T-helper 2 cell treated with Interferon-gamma antibody and Interleukin-4, amounts not matched to agents 100 ng/mL and 5 ng/mL, for 36 hours (primary cell): ENCODE data around the gene CTNNA1. TPM values are rescaled to one million over a fixed set of nuclear protein-coding genes. Genes with fewer than 3 reads are reported as not detected.

ENCODE experiments used
- intact Hi-C: fragments of 100-400 bp; cut with micrococcal nuclease; formaldehyde crosslinking; loops from one replicate; pipeline ENCODE4 v1.15.1; 2023
- total RNA-seq: library from RNA; stranded (reverse); gene quantifications from 2 replicates; pipeline ENCODE4 v1.2.3, GENCODE V29; 2022

The CTNNA1 gene
- total RNA-seq, 1 donor from 2014 or later, result 53.5 TPM

DNA sequence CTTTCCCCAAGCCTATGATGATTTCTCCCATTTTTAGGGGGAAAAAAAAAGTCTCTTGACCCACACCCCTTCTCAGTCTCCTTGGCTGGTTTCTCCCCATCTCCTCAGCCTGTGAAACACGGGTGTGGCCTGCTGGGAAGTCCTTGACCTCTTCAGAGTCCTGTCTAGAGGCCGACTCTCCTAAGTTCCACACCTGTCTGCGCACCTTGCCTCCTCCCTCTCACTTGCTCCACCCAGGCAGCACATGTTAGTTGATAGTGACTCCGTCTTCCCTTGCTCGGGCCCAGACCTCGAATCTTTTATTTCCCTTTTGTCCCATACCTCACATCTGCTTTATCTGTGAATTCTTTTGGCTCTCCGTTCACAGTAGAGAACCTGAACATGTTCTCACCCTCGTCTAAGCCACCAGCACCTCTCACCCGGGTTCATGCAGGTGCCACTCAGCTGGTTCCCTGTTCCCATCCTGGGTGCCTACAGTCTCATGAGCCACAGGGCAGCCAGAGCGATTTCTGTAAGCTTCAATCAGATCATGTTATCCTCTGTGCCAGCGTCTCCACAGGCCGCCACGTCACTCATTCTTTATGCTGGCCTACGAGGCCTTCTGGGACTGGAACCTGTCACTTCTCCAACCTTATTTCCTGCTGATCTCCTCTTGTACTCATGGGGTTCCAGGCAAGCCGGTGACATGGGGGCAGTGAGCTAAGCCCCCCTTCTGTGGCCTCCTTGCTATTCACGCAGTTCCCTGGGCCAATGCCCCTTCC lies 173.6 kb downstream of the CTNNA1 start:
- intact Hi-C loops, result no loop called here

DNA sequence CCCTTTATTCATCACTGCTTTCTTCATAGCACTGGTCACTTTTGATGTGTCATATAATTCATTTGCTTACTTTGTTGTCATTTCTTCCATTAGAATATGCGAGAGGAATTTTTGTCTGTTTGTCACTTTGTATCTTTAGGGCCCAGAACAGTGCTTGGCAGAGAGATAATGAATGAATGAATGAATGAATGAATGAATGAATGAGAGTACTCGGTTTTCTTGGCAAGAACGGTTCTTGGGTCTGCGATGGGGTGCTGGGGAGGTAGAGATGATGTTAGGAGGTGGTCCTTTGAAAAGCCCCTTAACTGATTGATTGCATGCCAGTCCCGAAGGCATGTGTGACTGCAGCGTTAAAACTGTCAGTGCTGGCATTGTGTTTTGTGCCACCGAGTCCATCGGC lies 174.3 kb downstream of the CTNNA1 start:
- intact Hi-C loops, result no loop called here

DNA sequence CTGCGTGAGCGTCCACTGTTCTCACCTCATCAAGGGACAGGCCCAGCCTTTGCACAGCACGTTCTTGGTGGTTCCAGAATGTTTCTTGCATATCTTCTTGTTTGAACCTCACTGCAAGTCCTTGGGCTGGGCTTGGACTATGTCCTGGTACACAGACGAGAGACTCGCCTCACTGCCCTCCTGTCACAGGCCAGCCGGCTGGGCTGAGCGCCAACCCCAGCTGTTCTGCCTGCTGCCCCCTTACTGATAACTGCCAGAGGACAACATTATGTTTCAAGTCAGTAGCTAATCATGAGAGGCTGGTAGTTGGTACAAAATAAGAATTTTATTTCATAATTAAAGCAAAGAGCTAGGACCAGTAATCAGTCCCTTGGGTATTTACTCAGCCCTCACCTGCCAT lies 174.8 kb downstream of the CTNNA1 start:
- intact Hi-C loops, result no loop called here

DNA sequence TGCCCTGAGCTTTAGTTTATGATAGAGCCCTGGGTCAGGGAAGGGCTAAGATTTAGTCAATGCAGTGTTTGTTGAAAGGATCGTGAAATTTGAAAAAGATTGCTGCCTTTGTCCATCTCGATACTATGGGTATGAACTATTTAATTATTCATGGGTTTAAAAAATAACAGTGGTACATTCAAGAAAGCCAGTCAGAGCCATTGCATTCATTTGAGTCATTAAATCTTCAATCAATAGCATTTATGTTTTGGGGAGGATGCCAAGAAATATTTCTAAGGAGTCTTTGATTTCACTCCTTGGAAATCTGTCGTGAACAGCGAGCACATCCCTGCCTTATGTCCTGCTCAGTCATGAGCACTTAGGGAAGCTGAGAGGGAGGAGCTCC lies 176.3 kb downstream of the CTNNA1 start:
- intact Hi-C loops, result no loop called here

DNA sequence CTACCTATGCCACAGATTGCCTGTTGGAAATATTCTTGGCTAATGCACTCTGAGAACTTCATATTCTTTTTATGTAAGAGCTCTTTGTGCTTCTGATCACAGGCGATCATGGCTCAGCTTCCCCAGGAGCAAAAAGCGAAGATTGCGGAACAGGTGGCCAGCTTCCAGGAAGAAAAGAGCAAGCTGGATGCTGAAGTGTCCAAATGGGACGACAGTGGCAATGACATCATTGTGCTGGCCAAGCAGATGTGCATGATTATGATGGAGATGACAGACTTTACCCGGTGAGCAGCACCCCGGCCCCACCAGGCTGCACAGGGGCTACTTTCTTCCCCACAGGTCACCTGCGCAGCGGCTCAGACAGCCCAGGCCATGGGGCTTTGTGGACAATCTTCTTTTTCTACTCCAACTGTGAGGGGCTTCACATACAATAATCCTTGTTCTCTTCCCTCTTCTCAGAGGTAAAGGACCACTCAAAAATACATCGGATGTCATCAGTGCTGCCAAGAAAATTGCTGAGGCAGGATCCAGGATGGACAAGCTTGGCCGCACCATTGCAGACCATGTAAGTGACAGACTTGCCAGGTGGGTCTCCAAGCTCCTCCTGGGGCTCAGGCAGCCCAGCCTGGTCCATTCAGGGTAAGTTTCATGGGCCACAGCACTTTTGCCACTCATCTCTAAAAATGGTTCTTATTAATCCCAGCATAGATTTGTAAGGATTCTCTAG lies 177.3 kb downstream of the CTNNA1 start:
- intact Hi-C loops, result no loop called here

DNA sequence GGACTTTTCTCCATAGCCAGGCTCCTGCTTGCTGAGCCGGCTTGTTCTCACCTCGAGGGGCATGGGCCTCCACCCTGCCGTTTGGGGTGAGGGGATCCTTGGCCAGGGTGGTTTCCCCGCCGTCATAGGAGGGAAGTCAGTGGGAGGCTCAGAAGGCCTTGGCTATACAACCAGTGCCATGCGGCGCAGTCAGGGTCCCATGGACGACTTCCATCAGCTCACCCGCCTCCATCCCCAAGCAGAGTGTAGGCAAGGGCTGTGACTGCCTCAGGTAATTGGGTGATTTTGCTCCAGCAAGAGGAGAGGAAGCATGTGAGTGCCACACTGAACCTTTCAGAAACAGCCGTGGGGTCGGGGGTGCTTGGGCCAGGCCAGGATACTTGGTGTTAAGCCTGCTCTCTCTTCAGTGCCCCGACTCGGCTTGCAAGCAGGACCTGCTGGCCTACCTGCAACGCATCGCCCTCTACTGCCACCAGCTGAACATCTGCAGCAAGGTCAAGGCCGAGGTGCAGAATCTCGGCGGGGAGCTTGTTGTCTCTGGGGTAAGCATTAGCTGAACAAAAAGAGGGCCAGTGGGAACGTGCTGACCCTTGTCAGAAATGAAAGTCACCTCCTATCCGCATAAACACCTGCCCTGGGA lies 179.1 kb downstream of the CTNNA1 start:
- intact Hi-C loops, result no loop called here

DNA sequence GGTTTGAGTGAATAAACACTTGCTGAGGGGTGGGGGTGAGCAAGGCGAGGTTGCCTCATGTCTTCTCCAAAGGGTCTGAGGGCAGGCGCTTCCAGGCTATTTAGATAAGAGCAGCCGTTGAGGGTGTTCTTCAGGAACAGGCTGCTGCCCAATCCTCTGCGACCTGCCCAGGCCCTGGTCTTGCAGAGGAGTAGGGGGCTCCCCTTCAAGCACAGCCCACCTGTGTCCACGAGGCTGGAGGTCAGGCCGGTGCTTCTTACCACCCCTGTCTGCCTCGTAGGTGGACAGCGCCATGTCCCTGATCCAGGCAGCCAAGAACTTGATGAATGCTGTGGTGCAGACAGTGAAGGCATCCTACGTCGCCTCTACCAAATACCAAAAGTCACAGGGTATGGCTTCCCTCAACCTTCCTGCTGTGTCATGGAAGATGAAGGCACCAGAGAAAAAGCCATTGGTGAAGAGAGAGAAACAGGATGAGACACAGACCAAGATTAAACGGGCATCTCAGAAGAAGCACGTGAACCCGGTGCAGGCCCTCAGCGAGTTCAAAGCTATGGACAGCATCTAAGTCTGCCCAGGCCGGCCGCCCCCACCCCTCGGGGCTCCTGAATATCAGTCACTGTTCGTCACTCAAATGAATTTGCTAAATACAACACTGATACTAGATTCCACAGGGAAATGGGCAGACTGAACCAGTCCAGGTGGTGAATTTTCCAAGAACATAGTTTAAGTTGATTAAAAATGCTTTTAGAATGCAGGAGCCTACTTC lies 180.5 kb downstream of the CTNNA1 start:
- intact Hi-C loops, result no loop called here

DNA sequence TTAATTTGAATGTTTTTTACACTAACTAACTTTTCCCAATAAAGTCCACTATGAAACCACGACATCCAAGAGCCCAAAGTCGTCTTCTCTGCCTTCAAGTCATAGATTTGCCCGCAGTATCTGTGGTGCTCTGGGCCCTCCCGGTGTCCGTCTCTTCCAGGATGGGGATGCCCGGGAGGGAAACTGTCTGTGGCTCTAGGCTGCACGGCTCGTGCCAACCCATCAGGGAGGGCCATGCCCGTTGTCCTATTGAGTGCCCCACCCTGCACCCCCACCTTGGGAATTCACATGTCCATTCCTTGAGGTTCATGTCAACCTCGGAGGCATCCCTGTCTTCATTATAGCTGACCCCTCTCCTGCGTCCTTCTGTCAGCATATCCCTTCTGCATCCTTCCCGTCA lies 181.7 kb downstream of the CTNNA1 start:
- intact Hi-C loops, result no loop called here

DNA sequence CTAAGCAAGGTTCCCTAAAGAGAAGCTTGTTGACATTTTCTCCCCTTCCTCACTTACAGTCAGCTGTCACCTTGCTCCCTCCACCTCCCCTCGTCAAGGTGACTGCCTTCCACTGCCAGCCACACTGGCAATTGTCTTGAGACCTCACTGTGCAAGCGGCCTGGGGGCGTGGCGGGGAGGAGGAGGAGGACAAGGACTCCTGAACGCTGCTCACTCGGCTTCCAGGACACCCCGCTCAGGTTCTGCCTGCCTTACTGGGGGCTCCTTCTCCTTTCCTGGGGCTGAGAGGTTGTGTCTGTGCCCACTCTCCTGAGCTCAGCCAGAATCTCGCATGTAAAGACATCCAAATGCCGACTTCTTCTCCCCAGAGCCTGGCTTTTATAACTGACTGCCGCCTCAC lies 182.2 kb downstream of the CTNNA1 start:
- intact Hi-C loops, result no loop called here

DNA sequence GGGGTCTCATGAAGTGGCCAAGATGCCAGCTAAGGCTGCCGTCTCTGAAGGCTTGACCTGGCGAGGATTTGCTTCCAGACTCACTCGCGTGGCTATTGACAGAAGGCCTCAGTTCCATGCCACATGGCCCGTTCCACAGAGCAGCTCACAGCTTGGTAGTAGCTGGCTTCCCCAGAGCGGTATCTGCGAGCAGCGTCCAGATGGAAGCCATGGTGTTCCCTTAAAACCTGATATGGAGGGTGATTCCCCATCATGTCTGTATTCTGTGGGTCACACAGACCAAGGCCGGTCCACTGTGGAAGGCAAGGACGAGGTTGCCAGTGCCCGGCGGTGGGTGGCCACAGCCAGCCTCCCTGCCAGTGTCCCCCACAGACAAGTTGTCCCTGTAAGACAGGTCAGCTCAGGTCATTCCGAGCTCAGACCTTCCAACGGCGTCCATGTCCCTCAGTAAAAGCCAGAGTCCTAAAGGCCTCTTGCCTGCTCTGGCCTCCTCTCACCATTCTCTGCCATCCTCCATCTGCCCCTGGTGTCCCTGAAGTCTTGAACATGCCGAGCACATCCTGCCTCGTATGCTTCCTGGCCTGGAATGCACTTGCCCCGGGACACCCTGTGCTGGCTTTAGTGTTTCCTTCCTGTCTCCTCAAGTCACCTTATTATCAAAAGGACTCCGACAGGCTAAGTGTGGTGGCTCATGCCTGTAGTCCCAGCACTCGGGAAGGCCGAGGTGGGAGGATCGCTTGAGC lies 183.2 kb downstream of the CTNNA1 start:
- intact Hi-C loops, result no loop called here

DNA sequence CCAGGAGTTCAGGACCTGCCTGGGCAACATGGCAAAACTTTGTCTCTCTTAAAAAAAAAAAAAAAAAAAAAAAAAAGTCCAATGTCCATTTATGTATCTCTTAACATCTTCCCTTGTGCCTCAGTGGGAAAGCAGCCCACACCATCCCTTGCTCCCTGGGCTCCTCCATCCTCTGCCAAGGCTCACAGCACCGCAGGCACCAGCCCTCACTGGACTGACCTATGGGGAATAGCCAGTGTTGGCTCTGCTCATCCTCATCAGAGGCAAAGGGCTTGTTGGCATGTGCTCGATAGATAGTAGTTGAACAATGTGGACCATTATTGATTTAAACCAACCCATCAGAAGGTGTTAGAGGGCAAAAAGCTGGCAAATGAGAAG lies 183.7 kb downstream of the CTNNA1 start:
- intact Hi-C loops, result no loop called here

DNA sequence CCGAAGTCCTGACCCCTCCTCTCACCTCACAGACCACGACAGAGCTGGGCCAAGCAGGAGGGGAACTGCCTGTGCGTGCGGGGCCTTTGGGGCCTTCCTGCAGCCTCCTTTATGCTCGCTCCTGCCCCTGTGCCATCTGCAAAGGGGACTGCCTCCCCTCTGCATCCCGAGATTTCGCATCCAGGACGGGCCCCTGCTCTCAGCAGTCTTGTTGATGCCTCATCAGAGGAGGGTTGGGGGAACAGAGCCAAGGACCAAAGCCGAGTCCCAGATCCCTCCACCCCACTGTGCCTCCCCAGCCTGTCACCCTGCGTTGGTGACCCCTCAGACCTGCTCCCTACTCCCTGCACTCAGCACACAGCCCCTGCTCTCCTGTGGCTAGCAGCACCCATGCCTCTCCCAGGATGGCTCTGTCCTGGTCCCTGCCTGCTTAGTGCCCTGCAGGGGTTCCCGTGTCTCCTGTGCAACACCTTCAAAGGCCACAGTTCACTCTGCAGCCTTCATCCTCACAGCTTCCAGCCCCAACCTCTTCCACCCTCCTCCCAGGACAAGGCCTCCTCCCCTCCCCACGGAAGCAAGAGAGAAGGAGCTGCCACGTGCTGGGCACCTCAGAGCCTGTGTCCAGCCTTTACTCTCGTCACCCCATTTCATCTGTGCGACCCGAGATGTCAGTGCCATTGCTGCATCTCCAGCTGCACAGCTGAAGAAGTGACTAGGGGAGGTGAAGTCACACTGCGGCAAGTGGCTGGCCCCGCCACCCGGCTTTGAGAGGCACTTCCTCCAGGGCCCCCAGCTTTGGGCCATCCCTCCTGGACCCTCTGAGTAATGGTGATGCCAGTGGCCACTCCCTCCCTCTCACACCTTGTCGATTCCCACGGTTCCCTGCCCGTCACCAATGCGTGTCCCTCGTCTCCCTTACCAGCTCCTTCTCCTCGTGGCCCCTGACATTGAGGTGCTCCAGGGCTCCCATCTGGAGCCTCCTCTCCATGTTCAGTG lies 184.5 kb downstream of the CTNNA1 start:
- intact Hi-C loops, result no loop called here

DNA sequence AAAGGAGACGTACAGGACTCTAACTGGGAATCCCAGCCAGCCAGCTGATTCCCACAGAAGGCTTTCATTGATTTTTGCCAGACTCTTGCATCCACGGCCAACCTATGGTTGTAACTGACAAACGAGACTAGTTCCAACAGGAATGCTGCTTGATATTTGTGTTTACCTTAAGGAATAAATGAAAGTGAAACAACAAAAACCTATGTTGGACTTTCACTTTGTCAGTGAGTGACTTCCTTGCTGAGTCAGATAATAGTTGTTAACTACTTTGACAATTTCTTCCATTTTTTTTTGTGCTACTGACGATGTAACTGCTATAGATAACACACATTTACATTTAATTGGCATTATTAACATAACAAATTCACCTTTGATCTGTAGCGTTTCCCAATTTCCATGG lies 185.3 kb downstream of the CTNNA1 start:
- intact Hi-C loops, result no loop called here

DNA sequence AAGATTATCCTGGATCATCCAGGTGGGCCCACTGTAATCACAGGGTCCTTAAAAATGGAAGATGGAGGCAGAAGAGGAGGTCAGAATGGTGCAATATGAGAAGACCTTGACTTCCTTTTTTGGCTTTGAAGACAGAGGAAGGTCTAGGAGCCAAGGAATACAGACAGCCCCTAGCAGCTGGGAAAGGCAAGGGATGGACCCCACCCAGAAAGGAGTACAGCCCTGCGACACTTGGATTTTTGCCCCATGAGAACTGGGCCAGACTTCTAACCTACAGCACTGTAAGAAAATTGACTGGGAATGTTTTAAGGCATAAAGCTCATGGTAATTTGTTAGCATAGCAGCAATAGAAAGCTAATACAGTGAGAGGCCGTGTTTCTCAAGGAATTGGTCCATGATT lies 188.8 kb downstream of the CTNNA1 start:
- intact Hi-C loops, result no loop called here

DNA sequence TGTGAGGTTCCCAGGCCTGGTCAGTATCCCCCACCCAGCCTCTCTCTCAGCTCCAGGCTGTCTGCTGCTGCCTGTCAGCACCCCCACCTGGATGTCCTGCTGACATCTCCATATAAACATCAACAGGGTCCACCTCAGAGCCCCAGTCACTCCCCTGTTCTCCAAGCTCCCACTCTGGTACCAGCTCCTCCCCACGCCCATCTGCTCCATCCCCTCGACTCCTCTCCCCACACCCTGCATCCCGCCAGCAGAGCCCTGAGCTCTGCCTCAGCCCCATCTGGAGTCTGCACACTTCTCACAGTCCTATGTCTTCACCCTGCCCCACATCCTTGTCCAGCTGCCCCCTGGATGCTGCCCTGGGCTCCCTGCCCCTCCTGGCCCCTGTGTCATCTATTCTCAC lies 189.6 kb downstream of the CTNNA1 start:
- intact Hi-C loops, result no loop called here

DNA sequence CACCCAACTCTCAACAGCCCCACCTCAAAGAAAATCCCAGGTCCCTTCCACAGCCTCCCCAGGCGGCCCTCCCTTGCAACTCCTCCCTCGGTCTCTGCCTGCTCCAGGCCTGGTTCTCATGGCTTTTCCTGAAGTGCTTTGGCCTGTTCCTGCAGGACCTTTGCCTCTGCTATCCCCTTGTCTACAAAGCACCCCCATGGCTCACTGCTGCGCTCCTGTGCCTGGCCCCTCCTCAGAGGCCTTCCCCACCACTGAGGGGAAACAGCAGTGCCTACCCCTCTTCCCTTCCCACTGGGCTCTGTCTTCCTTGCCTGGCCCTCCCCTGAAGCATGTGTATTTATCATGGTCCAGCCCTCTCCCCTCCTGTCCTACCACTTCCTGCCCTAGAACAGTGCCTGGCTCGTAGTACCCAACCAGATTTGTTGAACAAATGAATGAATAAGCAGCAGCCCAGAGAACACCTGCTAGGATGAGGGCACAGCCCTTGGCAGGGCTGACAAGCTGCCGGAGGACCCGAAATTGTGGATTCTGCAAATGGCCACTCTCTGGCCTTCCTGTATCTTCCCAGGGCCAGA lies 190.5 kb downstream of the CTNNA1 start:
- intact Hi-C loops, result no loop called here

DNA sequence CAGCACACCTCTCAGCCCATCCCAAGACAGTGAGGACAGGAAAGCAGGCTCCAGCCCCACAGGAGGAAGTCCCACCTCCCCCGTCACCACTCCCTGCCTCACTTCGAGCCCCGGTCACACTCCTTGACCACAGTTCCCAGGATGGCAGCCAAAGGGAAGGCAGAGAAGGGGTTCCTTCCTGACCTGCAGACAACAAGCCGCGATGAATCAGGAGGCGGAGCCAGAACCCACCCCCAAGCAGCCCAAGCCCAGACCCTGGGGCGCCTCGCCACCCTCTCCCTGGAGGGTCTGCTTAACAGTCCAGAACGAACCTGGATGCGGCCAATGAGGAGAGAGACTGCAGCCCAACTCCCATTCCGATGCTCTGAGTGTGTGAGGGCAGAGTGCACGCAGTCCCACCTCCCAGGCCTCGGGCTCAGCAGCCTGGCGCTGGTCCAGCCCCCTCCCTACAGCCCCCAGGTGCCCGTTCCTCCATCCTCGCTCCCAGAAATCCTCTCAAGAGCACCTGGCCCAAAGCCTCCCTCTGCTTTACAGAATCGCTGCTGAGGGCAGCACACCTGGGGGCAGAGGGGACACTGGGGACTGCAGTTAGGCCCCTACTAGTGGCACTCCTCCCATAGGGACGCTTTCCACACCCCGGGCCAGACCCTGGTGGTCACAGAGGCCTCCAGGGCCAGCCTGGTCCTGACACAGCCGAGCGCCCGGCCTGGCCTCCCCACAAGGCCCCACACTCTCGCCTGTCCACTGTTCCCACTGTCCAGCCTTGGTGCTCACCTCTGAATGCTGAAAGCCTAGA lies 191.5 kb downstream of the CTNNA1 start:
- intact Hi-C loops, result no loop called here

DNA sequence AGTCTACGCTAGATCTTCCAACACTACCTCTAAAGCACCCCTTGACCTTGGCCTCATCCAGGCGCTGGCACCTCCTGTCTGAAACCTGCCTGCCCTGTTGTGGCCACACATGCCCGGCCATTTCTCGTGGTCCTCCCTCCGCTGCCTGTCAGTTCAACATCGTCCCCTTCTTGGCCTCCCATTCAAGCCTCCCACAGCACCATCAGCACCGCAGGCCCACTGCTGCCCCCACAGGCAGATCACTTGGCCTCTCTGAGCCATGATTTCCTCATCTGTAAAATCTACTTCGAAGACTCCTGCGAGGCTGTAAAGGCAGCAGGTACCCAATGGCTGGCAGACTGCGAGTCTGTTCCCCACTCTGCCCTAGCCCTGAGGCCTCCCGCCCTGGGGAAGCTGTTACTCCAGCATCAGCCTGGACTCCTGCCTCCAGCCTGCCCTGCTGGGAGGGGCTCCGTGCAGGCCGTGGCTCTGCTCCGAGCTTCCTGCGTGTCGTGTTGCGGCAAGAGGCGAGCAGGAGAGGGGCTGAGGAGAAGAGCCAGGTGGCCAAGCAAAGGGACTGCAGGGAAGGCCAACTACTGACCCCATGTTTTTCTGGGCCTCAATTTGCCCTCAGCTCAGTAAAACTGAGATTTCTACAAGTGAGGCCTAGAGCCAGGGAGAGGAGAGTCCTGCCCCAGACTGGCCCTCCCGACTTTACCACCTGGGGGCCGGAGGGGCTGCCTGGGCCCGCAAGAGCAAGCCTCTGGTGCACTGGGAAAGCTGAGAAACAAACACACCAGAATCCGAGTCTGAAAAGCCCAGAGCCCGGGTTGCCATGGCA lies 192.4 kb downstream of the CTNNA1 start:
- intact Hi-C loops, result no loop called here
